Measurements from ENCODE around the gene AMIGO3. TPM values are rescaled to one million over a fixed set of nuclear protein-coding genes. Genes with fewer than 3 reads are reported as not detected.

Gene AMIGO3
- total RNA-seq, 1 donor from 2014 or later: 1.8 TPM

GRCh38 chr3:49670940-49671290 lies 48.6 kb downstream of the AMIGO3 start:
- DNase-seq (ENCODE audit: low read depth): no peak

GRCh38 chr3:49669352-49669751 lies 50.1 kb downstream of the AMIGO3 start:
- DNase-seq (ENCODE audit: low read depth): peak; percentile 48

GRCh38 chr3:49668861-49669260 lies 50.6 kb downstream of the AMIGO3 start:
- DNase-seq (ENCODE audit: low read depth): no peak

GRCh38 chr3:49668414-49668797 lies 51.1 kb downstream of the AMIGO3 start:
- no peak for DNase-seq (ENCODE audit: low read depth)

- DNase-seq (ENCODE audit: low read depth): no peak
These were observed 51.6 kb downstream of the AMIGO3 start for GRCh38 chr3:49667701-49668413.

Other genes with a start within 250 kb of the AMIGO3 start
- 276 and 362 TPM in 2 replicates for gene DAG1, start 249.4 kb downstream of the AMIGO3 start, total RNA-seq
- 0.31 and 0.45 TPM in 2 replicates for gene BSN, start 165.2 kb downstream of the AMIGO3 start, total RNA-seq
- gene APEH, start 45.3 kb downstream of the AMIGO3 start, total RNA-seq: 121 and 124 TPM in 2 replicates
- 10.8 and 15.7 TPM in 2 replicates for gene MST1, start 30.2 kb downstream of the AMIGO3 start, total RNA-seq
- gene RNF123, start 30.1 kb downstream of the AMIGO3 start, total RNA-seq: 50.7 and 57.5 TPM in 2 replicates
- gene GMPPB, start 4.3 kb upstream of the AMIGO3 start, total RNA-seq: 21.9 and 30.0 TPM in 2 replicates
- 27.1 and 30.2 TPM in 2 replicates for gene IP6K1, start 66.9 kb upstream of the AMIGO3 start, total RNA-seq
- 0.19 TPM in 1 of 2 replicates, not detected in the other for gene CDHR4, start 80.2 kb upstream of the AMIGO3 start, total RNA-seq
- gene INKA1, start 83.6 kb upstream of the AMIGO3 start, total RNA-seq: 1.8 and 4.3 TPM in 2 replicates
- 24.8 and 28.3 TPM in 2 replicates for gene UBA7, start 94.3 kb upstream of the AMIGO3 start, total RNA-seq
- 0.91 and 1.2 TPM in 2 replicates for gene TRAIP, start 136.9 kb upstream of the AMIGO3 start, total RNA-seq
- not detected in 2 replicates for gene CAMKV, start 150.2 kb upstream of the AMIGO3 start, total RNA-seq
- gene MST1R, start 184.2 kb upstream of the AMIGO3 start, total RNA-seq: 0.27 TPM in 1 of 2 replicates, not detected in the other
- gene MON1A, start 210.1 kb upstream of the AMIGO3 start, total RNA-seq: 14.7 and 19.8 TPM in 2 replicates
- gene RBM6, start 220.5 kb upstream of the AMIGO3 start, total RNA-seq: 48.8 and 56.7 TPM in 2 replicates